Amniotic epithelial cell (primary cell): ENCODE measurements around the gene PDE8B.
A peak's percentile ranks its signal among the peaks of the same experiment; 100 is the strongest.

Experiments used
- DNase-seq: peaks from one replicate; pipeline ENCODE4 v3.0.0-alpha.2; 2010; ENCODE audit warnings: low read depth

The PDE8B gene

DNA sequence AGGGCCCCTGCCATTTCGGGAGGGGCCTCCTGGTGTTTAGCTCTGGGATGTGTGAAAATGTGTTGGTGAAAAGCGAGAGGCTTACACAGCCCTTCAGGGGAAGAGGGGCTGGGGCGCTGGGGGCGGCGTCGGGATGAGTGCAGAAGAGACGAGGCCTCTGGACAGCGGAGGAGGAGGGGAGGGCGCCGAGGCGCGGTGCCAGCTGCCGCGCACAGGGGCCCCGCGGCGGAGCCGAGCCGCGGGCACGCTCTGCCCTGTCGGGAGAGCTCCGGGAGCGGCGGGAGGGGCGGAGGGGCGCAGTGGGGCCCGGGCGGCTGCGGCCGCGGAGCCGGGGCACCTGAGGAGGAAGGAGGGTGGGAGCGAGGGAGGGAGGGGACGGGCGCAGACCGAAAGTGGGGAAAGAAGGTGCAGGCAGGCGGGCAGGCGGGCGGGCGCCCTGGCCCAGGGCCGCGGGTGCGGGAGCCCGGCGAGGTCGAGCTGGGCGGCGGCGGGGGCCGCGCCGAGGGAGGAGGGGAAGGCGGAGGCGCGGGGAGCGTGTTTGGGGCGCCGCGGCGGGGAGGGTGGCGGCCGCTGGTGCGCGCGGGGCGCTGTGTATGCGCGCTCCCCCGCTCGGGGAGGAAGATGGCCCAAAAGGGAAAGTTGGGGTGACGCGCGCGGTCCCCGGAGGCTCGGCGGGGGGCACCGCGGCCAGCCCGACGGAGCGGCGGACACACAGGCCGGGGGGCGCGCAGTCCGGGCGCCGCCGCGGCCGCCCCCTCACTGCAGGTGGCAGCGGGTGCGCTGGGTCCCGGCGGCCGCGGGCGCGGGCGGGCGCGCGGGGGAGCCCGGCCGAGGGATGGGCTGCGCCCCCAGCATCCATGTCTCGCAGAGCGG, at the start of gene PDE8B:
Gene PDE8B (plus strand): TSS at position 590 of the 873 bp plus-strand sequence. CDS start 246 bp downstream, at position 836.
- no peak for DNase-seq

- DNase-seq: no peak
Observed at GRCh38 chr5:77163453-77163852, 47.0 kb upstream of the PDE8B start.

DNA sequence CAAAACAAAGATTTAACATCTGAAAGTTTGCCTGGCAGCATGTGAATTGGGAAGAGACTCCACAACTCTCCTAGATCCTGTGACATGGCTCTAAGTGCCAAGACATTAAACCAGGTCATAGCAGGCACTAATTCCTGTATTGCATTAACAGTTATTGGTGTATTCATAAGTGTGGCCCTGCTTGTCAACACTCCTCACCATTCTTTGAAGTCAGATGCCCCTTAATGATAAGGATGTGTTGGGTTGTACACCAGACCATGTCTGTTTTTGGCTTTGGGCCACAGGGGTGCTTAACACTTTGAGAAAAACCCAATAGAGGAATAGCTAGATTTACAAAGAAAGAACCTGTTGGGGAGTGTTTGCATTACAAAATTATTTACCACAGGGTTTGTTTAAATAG, 43.4 kb upstream of the PDE8B start:
- DNase-seq: no peak

DNA sequence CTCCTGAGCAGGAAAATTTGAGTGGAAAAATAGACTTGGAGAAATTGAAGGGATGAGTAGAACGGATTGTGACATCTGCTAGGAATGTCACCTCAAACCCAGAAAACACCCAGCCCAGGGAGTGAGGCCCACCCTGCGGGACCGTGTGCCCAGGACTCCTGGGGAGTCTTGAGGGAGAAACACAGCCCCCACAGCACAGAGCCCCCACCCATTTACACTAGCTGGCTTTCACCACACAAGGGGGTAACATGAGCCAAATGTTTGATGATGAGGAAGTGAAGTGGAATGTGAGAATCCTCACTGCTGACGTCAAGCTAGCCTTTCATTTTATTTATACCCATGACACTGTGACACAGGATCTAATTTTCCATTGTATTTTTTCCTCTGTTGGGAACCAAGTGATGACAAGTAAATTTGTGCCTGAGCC, 42.8 kb upstream of the PDE8B start:
- DNase-seq: peak; percentile 45

GRCh38 chr5:77168161-77168878, 42.2 kb upstream of the PDE8B start:
- DNase-seq: no peak

- DNase-seq: peak; percentile 10
Observed at GRCh38 chr5:77168879-77169244, 41.6 kb upstream of the PDE8B start.

DNA sequence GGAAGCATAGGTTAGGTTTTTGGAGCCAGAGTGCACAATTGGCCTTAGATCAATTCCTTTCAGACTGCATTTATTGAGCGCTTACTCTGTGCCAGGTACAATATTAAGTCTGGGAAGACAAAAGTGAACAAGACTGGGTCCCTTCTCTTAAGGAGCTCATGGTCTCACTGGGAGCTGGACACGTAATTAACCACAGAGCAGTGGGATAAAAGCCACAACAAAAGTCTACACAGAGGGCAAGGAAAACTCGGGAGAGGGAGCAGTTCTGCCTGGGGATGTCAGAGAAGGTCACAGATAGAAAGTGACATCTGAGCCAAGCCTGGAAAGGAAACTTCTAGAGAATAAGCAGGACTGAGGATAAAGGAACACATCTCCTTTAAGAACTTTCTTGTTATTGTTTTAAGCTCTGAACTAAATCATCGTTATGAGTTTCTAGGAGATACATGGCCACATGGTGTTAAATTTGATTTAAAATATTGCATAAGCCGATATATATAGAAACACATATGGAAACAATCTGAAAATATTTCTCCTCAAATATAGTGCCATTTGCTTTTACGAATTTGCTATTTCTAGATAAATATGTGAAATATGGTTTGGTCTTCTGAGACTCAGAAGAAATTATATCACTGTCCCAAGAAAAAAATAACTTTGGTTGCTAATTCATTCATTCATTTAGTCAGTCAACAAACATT, 40.1 kb upstream of the PDE8B start:
- no peak for DNase-seq

GRCh38 chr5:77171141-77171910, 39.2 kb upstream of the PDE8B start:
- no peak for DNase-seq

GRCh38 chr5:77172713-77173328, 37.7 kb upstream of the PDE8B start:
- peak; percentile 4 for DNase-seq

- no peak for DNase-seq
Observed at GRCh38 chr5:77174526-77174925, 36.0 kb upstream of the PDE8B start.

GRCh38 chr5:77175231-77175630, 35.2 kb upstream of the PDE8B start:
- no peak for DNase-seq

DNA sequence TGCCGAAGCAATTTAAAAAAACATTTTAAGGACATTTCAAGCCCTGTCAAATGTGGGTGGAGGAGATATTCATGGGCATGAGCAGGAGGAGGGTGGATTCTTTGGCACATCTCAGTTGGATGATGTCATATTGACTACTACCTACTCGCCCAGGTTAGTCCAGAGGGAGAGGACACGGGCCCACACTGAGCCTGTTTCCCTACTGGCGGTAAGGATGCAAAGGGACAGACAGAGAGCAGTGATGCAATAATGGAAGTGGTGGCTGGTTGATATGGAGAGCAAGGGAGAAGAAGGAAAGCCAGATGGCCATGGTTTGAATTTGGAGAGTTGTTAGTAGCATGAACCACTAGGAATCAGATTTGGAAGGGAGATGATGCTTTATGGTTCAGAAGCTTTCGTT, 34.1 kb upstream of the PDE8B start:
- DNase-seq: no peak

- DNase-seq: no peak
Observed at GRCh38 chr5:77177576-77177975, 32.9 kb upstream of the PDE8B start.

GRCh38 chr5:77180167-77181081, 30.1 kb upstream of the PDE8B start:
- DNase-seq: no peak

- no peak for DNase-seq
Observed at GRCh38 chr5:77181173-77181572, 29.3 kb upstream of the PDE8B start.

- no peak for DNase-seq
Observed at GRCh38 chr5:77181596-77182304, 28.7 kb upstream of the PDE8B start.

DNA sequence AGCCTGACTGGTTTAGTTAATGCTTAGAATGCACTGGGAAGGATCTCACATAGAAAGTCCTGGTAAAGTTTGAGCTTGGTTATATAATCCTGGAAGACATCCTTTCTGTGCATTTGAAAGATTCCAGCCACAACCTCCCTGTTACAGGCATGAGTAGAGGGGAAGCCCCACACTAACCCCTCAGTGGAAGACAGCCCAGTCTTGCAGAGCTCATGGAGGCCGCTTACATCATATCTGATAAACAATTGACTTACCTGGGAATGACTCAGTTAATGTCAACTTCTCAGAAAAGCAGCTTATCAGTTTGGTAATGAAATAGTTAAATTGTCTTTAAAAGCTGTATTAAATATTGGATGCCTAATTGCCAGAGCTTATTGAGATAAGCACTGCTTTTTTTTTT, 28.1 kb upstream of the PDE8B start:
- DNase-seq: no peak

DNA sequence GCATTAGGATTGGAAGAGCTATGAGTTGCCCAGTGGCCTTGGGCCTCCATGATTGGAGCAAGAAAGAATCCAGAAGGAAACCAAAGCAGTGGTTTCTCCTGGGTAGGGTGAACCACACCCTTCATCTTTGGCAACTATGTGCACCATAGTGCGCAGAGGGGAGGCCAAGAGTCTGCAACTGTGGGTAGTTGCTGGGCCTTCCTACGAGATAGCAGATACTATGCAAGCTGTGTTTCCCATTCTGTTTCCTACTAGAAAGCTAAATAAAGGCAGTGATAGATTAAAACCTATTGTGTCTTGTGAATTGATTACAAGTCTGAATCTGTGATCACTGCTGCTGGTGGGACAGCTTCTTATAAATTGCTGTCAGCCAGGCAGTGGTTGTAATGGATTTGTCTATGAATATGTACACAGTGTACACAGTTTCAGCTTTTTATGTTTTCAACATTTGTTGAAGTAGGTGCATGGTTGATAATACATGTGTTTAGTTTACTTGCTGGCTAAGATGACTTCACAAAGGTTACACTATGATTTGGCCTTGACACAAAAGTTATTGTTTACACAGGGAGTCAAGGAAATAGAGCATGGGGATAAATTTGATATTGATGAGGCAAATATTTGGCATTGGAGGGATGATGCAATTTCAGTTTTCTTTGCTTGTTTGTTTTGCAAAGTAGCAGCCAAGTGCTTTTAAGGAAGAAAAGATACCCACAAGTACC, 23.7 kb upstream of the PDE8B start:
- DNase-seq: no peak

DNA sequence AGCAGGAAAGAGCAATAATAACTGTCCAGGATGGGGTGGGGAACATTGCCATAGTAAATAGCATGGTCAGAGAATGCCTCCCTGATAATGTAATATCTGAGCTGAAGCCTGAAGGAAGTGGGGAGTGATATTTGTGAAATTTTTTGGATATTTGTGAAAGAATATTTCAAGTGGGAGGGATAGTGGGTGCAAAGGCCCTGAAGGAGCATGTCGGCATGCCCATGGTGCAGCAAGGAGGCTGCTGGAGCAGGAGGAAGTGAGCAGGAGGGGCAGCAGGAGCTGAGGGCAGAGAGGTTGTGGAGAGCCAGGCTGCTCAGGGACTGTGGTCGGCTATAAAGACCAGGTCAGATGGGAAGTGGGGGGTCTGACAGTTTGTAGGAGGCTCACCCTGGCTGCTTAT, 21.1 kb upstream of the PDE8B start:
- no peak for DNase-seq
